GM19023 (cell line): ENCODE data around the gene PRKCSH.
"Not testable (repeated sequence)": the region's sequence is repeated elsewhere in the genome, so short reads cannot be mapped to it uniquely, and the experiment has no call there.

ENCODE experiments used
- ATAC-seq: cut with Tn5 transposase; IDR thresholded peaks from one replicate; pipeline ENCODE4 v1.9.1; 2021; ENCODE audit warnings: mild to moderate bottlenecking, moderate library complexity; ENCODE audit not compliant: unreplicated experiment

The PRKCSH gene

GRCh38 chr19:11468266-11468845 lies 32.9 kb downstream of the PRKCSH start:
- not testable (repeated sequence) for ATAC-seq

- no peak for ATAC-seq
These were observed 38.3 kb downstream of the PRKCSH start for GRCh38 chr19:11473725-11474124.

GRCh38 chr19:11475343-11475742 lies 39.9 kb downstream of the PRKCSH start:
- ATAC-seq, result not testable (repeated sequence)

GRCh38 chr19:11475861-11476260 lies 40.4 kb downstream of the PRKCSH start:
- ATAC-seq, result no peak

GRCh38 chr19:11478167-11479089 lies 43.0 kb downstream of the PRKCSH start:
- ATAC-seq, result no peak

GRCh38 chr19:11479090-11479897 lies 43.9 kb downstream of the PRKCSH start:
- no peak for ATAC-seq

GRCh38 chr19:11479898-11480714 lies 44.7 kb downstream of the PRKCSH start:
- ATAC-seq, result no peak

DNA sequence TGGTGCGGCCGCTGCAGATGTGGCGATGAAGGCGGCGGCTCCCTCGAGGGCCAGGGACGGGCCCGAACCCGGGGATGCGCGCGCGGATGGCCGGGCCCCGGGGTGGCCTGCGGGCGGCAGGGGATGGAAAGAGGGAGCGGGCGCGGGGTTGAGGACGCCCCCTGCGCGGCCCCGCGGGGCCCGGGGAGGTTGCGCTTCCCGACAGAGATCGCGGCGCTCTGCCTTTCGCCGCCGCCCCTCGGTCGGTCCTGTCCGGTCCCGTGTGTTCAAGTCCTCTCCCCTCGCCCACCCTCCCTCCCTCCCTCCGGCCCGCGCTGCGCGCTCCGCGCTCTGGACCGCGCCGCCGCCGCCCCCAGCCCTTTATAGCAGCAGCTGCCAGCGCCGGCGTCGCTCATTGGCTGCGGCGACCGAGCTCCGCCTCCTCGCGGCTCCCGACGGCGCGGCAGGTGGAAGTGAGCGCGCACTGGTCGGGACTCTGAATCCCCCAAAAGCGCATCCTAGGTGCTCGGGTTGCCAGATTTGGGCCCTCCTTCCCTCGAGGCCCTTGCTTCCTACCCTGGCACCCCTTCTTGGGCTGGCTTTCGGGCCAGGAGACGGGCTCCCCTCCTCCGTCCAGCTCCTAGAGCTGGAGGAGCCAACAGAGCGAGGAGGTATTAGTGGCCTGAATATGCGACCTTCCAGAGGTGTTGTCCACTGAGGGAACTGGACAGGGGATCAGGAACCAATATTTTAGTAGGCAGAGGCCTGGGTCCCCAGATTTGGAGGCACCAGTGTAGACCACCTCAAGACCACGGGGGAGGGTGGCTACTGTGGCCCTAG lies 45.5 kb downstream of the PRKCSH start, which contains the start of gene ELAVL3:
Gene ELAVL3, minus strand, starts transcription at position 332 of the 819 bp plus-strand sequence. CDS start 438 bp downstream, outside the sequence.
- no peak for ATAC-seq

DNA sequence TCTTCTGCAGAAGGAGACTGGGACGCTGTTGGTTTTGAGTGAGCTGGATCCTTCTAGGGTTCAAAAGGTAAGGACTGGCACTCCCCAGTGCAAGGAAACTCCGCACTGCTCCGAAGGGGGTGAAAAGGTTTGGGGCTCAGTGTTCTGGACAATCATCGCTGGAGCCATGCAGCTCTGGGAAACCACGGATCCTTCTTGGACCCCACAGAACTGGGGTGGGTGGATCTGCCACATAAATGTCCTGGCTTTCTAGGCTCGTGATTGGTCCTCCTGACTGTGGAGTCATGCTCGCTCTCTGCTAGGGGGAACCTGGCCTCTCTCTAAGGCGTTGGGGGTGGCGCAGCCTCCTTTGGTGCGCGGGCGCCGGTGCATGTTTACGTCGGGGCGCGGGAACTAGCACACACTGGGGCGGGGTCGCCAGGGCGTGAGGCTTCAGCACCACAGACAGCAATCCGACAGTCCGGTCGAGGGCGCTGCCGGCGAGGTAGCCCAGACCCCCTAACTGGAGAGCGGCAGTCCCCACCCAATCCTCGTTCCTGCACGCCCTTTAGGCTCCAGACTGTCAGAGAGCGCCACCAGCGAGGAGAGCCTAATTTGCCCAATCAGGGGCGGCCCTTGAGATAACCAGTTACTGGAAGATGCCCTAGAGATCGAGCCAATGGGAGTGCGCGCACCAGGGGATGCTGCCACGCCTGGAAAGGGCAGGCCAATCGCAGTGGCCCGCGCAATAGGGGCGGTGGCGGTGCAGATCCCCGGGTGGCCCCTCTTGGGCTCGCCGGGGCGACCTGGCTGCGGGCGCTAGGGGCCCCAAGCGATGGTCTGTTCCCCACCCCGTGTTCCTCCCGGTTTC lies 46.3 kb downstream of the PRKCSH start:
- peak; percentile 66 for ATAC-seq

- ATAC-seq, result peak; percentile 63
These were observed 47.1 kb downstream of the PRKCSH start for GRCh38 chr19:11482384-11483050.

GRCh38 chr19:11483366-11484111 lies 48.1 kb downstream of the PRKCSH start:
- ATAC-seq, result no peak

DNA sequence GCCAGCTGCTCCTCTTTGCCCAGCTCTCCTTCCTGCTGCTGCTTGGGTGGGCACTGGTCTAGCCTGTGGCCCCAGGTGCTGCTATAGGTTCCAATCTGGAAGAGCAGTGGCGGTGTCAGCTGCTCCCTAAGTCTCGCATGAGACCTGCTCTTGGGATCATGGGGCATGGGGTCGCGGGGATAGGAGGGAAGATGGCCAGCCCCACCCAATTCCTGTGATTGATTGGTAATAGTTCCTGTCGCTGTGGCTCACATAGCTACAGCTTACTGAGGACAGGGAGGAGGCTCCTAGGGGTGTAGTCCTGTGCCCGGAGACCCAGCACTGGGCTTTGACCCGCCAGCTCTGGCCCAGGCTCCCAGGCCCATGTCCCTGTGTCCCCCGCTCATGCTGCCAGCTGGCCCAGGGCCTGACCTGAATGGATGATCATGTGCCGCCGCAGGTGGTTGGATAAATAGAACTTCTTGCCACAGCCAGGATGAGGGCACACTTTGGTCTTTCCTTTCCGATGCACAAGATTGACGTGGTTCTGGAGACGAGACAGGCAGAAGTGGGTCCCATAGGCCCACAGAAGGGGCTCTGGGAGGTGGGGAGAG lies 49.9 kb downstream of the PRKCSH start:
- no peak for ATAC-seq

DNA sequence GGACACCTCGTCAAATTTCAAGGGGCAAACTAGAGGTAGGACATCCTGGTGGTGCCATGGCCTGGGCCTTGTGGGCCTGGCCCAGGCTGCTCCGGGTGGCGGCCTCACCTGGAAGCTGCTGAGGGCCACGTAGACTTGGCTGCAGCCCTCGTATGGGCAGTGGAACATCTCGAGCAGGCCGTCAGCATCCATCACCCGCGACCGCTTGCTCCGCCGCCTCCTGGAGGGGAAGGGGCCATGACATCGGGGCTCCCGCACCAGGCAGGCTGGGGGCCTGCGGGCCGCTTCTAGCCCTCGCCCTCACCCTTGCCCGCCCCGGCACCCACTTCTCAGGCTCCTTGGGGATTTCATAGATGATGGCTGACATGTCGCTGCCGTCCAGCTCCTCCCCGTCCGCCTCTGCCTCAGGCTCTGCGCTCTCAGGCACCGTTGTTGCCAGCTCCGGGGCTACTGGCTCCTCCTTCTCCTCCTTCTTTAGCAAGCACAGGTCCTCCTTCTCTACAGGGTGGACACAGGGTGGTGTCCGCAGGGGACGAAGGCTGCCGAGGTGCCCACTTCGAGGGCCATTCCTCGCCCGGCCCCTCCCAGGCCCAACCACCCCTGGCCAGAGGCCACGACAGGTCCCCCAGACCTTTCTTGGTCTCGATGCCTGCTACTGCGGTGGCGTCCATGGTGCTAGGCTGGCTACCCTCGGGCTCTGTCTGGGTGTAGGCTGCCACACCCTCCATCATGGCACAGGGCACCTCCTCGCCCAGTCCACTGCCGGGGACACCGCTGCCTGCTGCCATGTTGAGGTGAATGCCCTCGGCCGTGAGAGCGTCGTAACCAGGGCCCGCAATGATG lies 51.4 kb downstream of the PRKCSH start:
- no peak for ATAC-seq

- no peak for ATAC-seq
These were observed 53.9 kb downstream of the PRKCSH start for GRCh38 chr19:11489378-11489777.

DNA sequence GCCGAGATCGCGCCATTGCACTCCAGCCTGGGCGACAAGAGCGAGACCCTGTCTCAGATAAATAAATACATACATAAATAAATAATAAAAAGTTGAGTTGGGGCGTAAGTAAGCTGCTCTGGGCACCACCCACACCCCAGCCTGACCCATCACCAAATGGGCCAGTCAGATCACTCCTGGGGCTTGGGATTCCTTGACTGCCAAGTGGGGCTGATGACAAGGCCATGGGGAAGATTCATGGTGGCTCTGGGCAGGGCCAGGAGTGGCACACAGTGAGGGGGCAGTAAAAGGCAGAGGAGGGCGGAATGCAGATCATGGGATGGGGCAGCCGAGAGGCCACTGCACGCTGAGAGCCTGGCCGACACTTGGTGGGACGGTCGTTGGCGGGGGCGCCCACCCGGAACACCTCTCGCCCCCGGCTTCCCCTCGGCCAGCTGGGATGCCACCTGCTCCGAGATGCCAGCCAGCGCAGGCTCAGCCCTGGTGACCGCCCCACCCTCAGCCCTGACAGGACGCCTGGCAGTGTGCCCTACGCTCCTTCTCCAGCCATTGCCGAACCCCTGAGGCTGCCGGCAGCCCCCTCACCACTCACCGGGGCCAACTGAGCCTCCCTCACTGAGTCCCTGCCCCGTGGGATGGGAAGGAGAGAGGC lies 59.3 kb downstream of the PRKCSH start:
- no peak for ATAC-seq

- no peak for ATAC-seq
These were observed 60.0 kb downstream of the PRKCSH start for GRCh38 chr19:11495481-11495880.
